ENCODE measurements around the gene MLXIPL.

Gene MLXIPL, protein sequence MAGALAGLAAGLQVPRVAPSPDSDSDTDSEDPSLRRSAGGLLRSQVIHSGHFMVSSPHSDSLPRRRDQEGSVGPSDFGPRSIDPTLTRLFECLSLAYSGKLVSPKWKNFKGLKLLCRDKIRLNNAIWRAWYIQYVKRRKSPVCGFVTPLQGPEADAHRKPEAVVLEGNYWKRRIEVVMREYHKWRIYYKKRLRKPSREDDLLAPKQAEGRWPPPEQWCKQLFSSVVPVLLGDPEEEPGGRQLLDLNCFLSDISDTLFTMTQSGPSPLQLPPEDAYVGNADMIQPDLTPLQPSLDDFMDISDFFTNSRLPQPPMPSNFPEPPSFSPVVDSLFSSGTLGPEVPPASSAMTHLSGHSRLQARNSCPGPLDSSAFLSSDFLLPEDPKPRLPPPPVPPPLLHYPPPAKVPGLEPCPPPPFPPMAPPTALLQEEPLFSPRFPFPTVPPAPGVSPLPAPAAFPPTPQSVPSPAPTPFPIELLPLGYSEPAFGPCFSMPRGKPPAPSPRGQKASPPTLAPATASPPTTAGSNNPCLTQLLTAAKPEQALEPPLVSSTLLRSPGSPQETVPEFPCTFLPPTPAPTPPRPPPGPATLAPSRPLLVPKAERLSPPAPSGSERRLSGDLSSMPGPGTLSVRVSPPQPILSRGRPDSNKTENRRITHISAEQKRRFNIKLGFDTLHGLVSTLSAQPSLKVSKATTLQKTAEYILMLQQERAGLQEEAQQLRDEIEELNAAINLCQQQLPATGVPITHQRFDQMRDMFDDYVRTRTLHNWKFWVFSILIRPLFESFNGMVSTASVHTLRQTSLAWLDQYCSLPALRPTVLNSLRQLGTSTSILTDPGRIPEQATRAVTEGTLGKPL

GRCh38 chr7:73623798-73624668, at the start of gene MLXIPL:
TSS of gene MLXIPL (minus strand) at chr7:73624522. CDS start at chr7:73624492, 30 bp downstream.
- TF ChIP-seq MYC (IDR thresholded peaks at IDR 0.05; ENCODE audit: low read depth, low read length), result no peak
- no peak for TF ChIP-seq POLR2A (IDR thresholded peaks at IDR 0.05; ENCODE audit: extremely low read depth, insufficient read length)
- TF ChIP-seq MAX (IDR thresholded peaks at IDR 0.05; ENCODE audit: low read depth, low read length), result no peak
- H3K4me3 ChIP-seq (ENCODE audit: low read depth, low read length), result no peak within 1 kb of the TSS
- DNase-seq (ENCODE audit: low read depth), result no peak

DNA sequence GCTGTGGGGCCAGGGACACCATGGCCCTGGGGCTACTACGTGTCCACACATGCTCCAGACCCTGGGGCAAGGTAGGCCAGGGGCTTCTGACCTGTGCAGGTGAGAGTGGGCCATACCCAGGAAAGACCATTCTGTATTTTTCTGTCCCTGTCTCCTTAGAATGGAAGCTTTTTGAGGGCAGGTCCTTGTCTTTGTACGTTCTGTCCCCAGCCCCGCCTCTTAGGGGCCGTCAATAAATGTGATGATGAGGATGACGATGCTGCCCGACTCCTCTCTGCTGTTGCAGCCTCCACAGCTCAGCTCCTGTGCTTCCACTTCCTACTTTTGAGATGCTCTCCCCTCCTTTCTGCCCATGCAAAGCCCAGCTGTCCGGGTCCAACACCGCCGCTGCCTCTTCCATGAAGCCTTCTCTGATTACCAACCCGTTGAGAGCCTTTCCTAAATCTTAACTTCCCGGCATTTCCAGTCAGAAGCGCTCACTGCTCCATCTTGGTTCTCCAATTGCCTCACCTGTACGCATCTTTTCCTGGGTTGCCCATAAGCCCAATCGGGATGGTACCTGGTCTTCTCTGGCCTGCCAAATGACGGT, 47.6 kb upstream of the MLXIPL start:
- H3K4me3 ChIP-seq (ENCODE audit: low read depth, low read length), result no peak overlapping the region
- TF ChIP-seq POLR2A (IDR thresholded peaks at IDR 0.05; ENCODE audit: extremely low read depth, insufficient read length) (no peak), MYC (IDR thresholded peaks at IDR 0.05; ENCODE audit: low read depth, low read length) (no peak), MAX (IDR thresholded peaks at IDR 0.05; ENCODE audit: low read depth, low read length) (no peak)
- TF ChIP-seq, protein P1, sequence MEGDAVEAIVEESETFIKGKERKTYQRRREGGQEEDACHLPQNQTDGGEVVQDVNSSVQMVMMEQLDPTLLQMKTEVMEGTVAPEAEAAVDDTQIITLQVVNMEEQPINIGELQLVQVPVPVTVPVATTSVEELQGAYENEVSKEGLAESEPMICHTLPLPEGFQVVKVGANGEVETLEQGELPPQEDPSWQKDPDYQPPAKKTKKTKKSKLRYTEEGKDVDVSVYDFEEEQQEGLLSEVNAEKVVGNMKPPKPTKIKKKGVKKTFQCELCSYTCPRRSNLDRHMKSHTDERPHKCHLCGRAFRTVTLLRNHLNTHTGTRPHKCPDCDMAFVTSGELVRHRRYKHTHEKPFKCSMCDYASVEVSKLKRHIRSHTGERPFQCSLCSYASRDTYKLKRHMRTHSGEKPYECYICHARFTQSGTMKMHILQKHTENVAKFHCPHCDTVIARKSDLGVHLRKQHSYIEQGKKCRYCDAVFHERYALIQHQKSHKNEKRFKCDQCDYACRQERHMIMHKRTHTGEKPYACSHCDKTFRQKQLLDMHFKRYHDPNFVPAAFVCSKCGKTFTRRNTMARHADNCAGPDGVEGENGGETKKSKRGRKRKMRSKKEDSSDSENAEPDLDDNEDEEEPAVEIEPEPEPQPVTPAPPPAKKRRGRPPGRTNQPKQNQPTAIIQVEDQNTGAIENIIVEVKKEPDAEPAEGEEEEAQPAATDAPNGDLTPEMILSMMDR (IDR thresholded peaks at IDR 0.05; ENCODE audit: low read depth, low read length), result no peak
- no peak for DNase-seq (ENCODE audit: low read depth)

- no peak overlapping the region for H3K4me3 ChIP-seq (ENCODE audit: low read depth, low read length)
- no peak for DNase-seq (ENCODE audit: low read depth)
- TF ChIP-seq MYC (IDR thresholded peaks at IDR 0.05; ENCODE audit: low read depth, low read length) (no peak), POLR2A (IDR thresholded peaks at IDR 0.05; ENCODE audit: extremely low read depth, insufficient read length) (no peak), MAX (IDR thresholded peaks at IDR 0.05; ENCODE audit: low read depth, low read length) (no peak)
- TF ChIP-seq, protein P1 (IDR thresholded peaks at IDR 0.05; ENCODE audit: low read depth, low read length), result no peak
Observed at GRCh38 chr7:73671322-73671661, 47.0 kb upstream of the MLXIPL start.

GRCh38 chr7:73669858-73670385, 45.6 kb upstream of the MLXIPL start:
- no peak for TF ChIP-seq POLR2A (IDR thresholded peaks at IDR 0.05; ENCODE audit: extremely low read depth, insufficient read length)
- no peak for TF ChIP-seq MYC (IDR thresholded peaks at IDR 0.05; ENCODE audit: low read depth, low read length)
- TF ChIP-seq MAX (IDR thresholded peaks at IDR 0.05; ENCODE audit: low read depth, low read length), result no peak
- TF ChIP-seq, protein P1 (IDR thresholded peaks at IDR 0.05; ENCODE audit: low read depth, low read length), result no peak
- no peak for DNase-seq (ENCODE audit: low read depth)
- H3K4me3 ChIP-seq (ENCODE audit: low read depth, low read length), result no peak overlapping the region

DNA sequence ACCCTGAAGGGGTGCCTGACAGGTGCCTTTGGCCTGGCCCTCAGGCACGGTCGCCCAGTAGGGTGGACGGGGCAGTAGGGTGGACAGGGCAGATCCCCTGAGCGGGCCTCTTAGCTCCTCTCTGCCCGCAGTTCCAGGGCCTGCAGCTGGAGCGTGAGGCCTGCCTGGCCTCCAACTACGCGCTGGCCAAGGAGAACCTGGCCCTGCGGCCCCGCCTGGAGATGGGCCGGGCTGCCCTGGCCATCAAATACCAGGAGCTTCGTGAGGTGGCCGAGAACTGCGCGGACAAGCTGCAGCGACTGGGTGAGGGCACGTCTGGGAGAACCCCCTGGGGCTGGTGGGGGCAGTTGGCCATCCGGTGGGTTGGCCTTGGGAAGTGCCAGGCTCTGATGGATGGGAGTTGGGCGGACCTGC, 45.0 kb upstream of the MLXIPL start:
- no peak overlapping the region for H3K4me3 ChIP-seq (ENCODE audit: low read depth, low read length)
- TF ChIP-seq MYC (IDR thresholded peaks at IDR 0.05; ENCODE audit: low read depth, low read length) (no peak), MAX (IDR thresholded peaks at IDR 0.05; ENCODE audit: low read depth, low read length) (no peak), POLR2A (IDR thresholded peaks at IDR 0.05; ENCODE audit: extremely low read depth, insufficient read length) (no peak)
- TF ChIP-seq, protein P1 (IDR thresholded peaks at IDR 0.05; ENCODE audit: low read depth, low read length), result no peak
- no peak for DNase-seq (ENCODE audit: low read depth)

Measured in NB4 (cell line).